ENCODE measurements around the gene VPREB3. TPM values are rescaled to one million over a fixed set of nuclear protein-coding genes. Genes with fewer than 3 reads are reported as not detected.

VPREB3 gene
- total RNA-seq, 2 donors from 2014 or later = not detected

GRCh38 chr22:23705358-23705757 lies 48.9 kb downstream of the VPREB3 start:
- intact Hi-C loops (cut with DNase I) = no loop called here
- Histone ChIP-seq H3K4me3 (no peak overlapping the region), H3K27me3 (no peaks in the 10 kb centered on the region), H3K9me3 (no peaks in the 10 kb centered on the region), H3K4me1 (peaks cover 14% of the 10 kb centered on the region), H3K36me3 (replicated peaks in 1 of 2; ENCODE audit: insufficient read depth in 1 of 2, low read depth in 2 of 2) (peaks cover 0 to 34% of the 10 kb centered on the region in 2 donors), H3K27ac (no peak overlapping the region)
- 75 to 88% methylated on average over 3 of the region's 3 CpGs for WGBS, 2 donors
- TF ChIP-seq POLR2A (IDR thresholded peaks at IDR 0.05) = no peak
- TF ChIP-seq, protein P1, sequence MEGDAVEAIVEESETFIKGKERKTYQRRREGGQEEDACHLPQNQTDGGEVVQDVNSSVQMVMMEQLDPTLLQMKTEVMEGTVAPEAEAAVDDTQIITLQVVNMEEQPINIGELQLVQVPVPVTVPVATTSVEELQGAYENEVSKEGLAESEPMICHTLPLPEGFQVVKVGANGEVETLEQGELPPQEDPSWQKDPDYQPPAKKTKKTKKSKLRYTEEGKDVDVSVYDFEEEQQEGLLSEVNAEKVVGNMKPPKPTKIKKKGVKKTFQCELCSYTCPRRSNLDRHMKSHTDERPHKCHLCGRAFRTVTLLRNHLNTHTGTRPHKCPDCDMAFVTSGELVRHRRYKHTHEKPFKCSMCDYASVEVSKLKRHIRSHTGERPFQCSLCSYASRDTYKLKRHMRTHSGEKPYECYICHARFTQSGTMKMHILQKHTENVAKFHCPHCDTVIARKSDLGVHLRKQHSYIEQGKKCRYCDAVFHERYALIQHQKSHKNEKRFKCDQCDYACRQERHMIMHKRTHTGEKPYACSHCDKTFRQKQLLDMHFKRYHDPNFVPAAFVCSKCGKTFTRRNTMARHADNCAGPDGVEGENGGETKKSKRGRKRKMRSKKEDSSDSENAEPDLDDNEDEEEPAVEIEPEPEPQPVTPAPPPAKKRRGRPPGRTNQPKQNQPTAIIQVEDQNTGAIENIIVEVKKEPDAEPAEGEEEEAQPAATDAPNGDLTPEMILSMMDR (IDR thresholded peaks at IDR 0.05) = no peak
- DNase-seq (no peak), ATAC-seq (no peak)

- 83 to 96% methylated on average over 3 of the region's 3 CpGs for WGBS, 2 donors
- no peak overlapping the region for H3K27ac ChIP-seq
These were observed 49.4 kb downstream of the VPREB3 start for GRCh38 chr22:23704829-23705228.

DNA sequence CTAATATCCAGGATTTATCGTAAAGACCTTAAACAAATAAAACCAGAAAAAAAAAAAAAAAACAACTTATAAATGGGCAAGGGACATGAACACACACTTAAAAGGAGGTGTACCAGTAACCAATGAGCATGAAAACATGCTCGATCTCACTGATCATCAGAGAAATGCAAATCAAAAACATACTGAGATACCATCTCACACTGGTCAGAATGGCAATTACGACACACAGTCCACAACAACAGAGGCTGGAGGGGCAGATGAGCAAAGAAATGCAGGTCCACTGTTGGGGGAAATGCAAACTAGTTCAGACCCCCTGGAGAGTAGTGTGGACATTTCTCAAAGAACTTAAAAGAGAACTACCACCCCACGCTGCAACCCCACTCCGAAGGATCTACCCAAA lies 50.2 kb downstream of the VPREB3 start:
- H3K27me3 ChIP-seq = no peaks in the 10 kb centered on the region
- H3K4me3 ChIP-seq = no peak overlapping the region
- DNase-seq = no peak
- no peaks in the 10 kb centered on the region for H3K9me3 ChIP-seq
- TF ChIP-seq POLR2A (IDR thresholded peaks at IDR 0.05) = no peak
- TF ChIP-seq, protein P1 (IDR thresholded peaks at IDR 0.05) = no peak
- no peak overlapping the region for H3K27ac ChIP-seq
- peaks cover 18% of the 10 kb centered on the region for H3K4me1 ChIP-seq
- no peak for ATAC-seq
- WGBS, 2 donors = 85 to 92% methylated on average over 5 of the region's 5 CpGs
- intact Hi-C loops (cut with DNase I) = no loop called here
- peaks cover 0 to 28% of the 10 kb centered on the region in 2 donors for H3K36me3 ChIP-seq (replicated peaks in 1 of 2; ENCODE audit: insufficient read depth in 1 of 2, low read depth in 2 of 2)

More at GRCh38 chr22:23704829-23705228, 49.4 kb downstream of the VPREB3 start:
- intact Hi-C loops (cut with DNase I) = no loop called here
- H3K27me3 ChIP-seq = no peaks in the 10 kb centered on the region
- no peak for ATAC-seq
- H3K4me3 ChIP-seq = no peak overlapping the region
- no peak for DNase-seq
- no peaks in the 10 kb centered on the region for H3K9me3 ChIP-seq
- TF ChIP-seq, protein P1 (IDR thresholded peaks at IDR 0.05) = no peak
- TF ChIP-seq POLR2A (IDR thresholded peaks at IDR 0.05) = no peak
- H3K36me3 ChIP-seq (replicated peaks in 1 of 2; ENCODE audit: insufficient read depth in 1 of 2, low read depth in 2 of 2) = peaks cover 0 to 35% of the 10 kb centered on the region in 2 donors
- H3K4me1 ChIP-seq = peaks cover 18% of the 10 kb centered on the region

Other genes starting within 250 kb of the VPREB3 start
- not detected for gene IGLL1, start 174.1 kb downstream of the VPREB3 start, total RNA-seq
- not detected for gene DRICH1, start 122.1 kb downstream of the VPREB3 start, total RNA-seq
- not detected for gene RGL4, start 63.4 kb downstream of the VPREB3 start, total RNA-seq
- 1 to 10 TPM; 4.2 to 9.9 TPM for gene ZNF70, start 3.3 kb downstream of the VPREB3 start, total RNA-seq
- gene C22orf15, start 8.6 kb upstream of the VPREB3 start, total RNA-seq = not detected
- gene CHCHD10, start 13.5 kb upstream of the VPREB3 start, total RNA-seq = 100 to 1,000 TPM in 1 of 2 donors, 10 to 100 TPM in 1; 18.2 to 116 TPM
- gene MMP11, start 18.4 kb upstream of the VPREB3 start, total RNA-seq = 1 to 10 TPM; 1.0 to 2.0 TPM
- 100 to 1,000 TPM in 1 of 2 donors, 10 to 100 TPM in 1; 40.2 to 119 TPM for gene SMARCB1, start 32.5 kb upstream of the VPREB3 start, total RNA-seq
- 10 to 100 TPM in 1 of 2 donors, 1 to 10 TPM in 1; 6.2 to 33.3 TPM for gene DERL3, start 84.6 kb upstream of the VPREB3 start, total RNA-seq
- gene SLC2A11, start 103.5 kb upstream of the VPREB3 start, total RNA-seq = 10 to 100 TPM; 23.6 to 32.3 TPM
- 100 to 1,000 TPM; 134 to 156 TPM for gene MIF, start 140.0 kb upstream of the VPREB3 start, total RNA-seq
- gene GSTT2B, start 206.8 kb upstream of the VPREB3 start, total RNA-seq = 10 to 100 TPM in 1 of 2 donors, 1 to 10 TPM in 1; 8.3 to 16.5 TPM
- under 1 TPM in 1 of 2 donors, not detected in 1; 0.66 TPM for gene DDTL, start 212.5 kb upstream of the VPREB3 start, total RNA-seq
- gene DDT, start 220.0 kb upstream of the VPREB3 start, total RNA-seq = 10 to 100 TPM; 70.3 to 78.4 TPM
- gene GSTT2, start 225.7 kb upstream of the VPREB3 start, total RNA-seq = not detected

Data from body of pancreas (tissue), 4 donors.